T47D (cell line): ENCODE measurements around the gene CCDC12.

Experiments used
- DNase-seq, 2 experiments: peaks; one replicate each; pipeline versions ENCODE4 v3.0.0 to v3.0.0-alpha.2; 2011 to 2012; ENCODE audit warnings: low read depth in 1 of 2, low spot score in 1 of 2
- JUND ChIP-seq: IDR thresholded peaks from 2 replicates; pipeline ENCODE4 v1.6.1; 2012; ENCODE audit warnings: low read depth
- in situ Hi-C: cut with HindIII; loops from 2 replicates; pipeline ENCODE4 v1.10.0; 2016; ENCODE audit warnings: low sequenced_read_pairs, low pct_unique_long_range_greater_than_20kb

The CCDC12 gene

GRCh38 chr3:46881596-46882376 lies 94.8 kb downstream of the CCDC12 start:
- DNase-seq, result no peak
- in situ Hi-C loops, result no loop called here
- TF ChIP-seq JUND, result no peak

GRCh38 chr3:46880884-46881595 lies 95.5 kb downstream of the CCDC12 start:
- in situ Hi-C loops, result no loop called here
- DNase-seq, result no peak
- TF ChIP-seq JUND, result no peak

- in situ Hi-C loops, result no loop called here
- peak in 1 of 2 experiments; percentile 20 for DNase-seq
- TF ChIP-seq JUND, result no peak
Measured at GRCh38 chr3:46878781-46879436, 97.6 kb downstream of the CCDC12 start.

GRCh38 chr3:46877406-46878125 lies 99.0 kb downstream of the CCDC12 start, which contains the start of gene PTH1R:
PTH1R (plus strand) TSS chr3:46877721; CDS start chr3:46883560, 5,839 bp downstream.
- no peak for TF ChIP-seq JUND
- in situ Hi-C loops, result no loop called here

GRCh38 chr3:46876313-46877300 lies 99.9 kb downstream of the CCDC12 start:
- DNase-seq, result no peak
- in situ Hi-C loops, result no loop called here
- no peak for TF ChIP-seq JUND

More at GRCh38 chr3:46877406-46878125, 99.0 kb downstream of the CCDC12 start, which contains the start of gene PTH1R:
- no peak for DNase-seq

- TF ChIP-seq JUND, result no peak
- no peak for DNase-seq
- in situ Hi-C loops, result no loop called here
Measured at GRCh38 chr3:46875560-46875959, 101.0 kb downstream of the CCDC12 start.

GRCh38 chr3:46874430-46874829 lies 102.1 kb downstream of the CCDC12 start:
- no peak for TF ChIP-seq JUND
- in situ Hi-C loops, result no loop called here
- no peak for DNase-seq

GRCh38 chr3:46873521-46873920 lies 103.0 kb downstream of the CCDC12 start:
- in situ Hi-C loops, result no loop called here
- no peak for DNase-seq
- no peak for TF ChIP-seq JUND
